Stimulated activated CD4-positive, alpha-beta T cell treated with anti-CD3 and anti-CD28 coated beads, Interleukin-2, amount 100 ng/mL, for 48 hours (primary cell): Measurements from ENCODE around the gene TRIO.

Experiments
- DNase-seq, 2 donors: peaks; one replicate each; pipeline ENCODE4 v3.0.0-alpha.2; 2020

Gene TRIO

DNA sequence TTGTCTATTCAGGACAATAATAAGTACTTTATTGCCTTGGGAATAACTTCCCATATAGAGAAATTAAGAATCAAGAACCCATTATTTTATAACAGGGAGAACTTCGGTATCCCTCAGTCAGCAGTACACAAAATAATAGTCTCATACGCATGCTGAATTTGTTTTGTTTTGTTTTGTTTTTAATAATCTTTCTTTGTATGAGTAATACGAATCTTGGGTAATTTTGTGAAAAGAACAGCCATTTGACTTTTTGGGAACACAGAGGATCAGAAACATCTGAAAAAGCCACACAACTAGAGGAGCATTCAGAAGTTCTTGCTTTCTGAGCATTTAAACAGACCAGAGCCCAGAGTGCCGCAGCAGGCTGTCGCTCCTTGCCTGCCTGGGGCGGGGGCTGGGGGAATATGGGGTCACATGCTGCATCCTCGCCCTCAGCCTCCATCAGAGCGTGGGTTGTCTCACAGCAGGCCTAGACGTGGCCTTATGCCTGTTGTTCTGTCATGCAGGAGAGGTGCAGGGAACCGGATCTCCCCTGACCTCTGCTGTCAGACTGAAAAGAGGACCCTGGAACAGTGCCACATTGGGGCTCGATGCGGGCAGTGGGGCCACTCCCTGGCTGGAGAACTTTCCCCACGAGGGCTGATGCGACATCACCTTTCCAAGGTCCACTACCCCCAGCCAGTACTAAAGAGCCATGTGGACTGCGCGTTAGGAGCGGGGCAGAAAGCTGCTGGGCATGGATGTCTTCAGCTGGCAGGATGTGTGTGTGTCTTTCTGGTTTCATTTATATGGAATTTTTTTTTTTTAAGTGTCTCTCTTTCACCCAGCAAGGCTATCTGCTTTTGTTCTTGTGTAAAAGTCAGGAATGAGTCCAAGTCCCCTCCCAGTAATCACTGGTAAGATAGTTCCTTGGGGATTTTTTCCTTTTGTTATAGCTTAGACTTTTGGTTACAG, 305.1 kb downstream of the TRIO start:
- no peak for DNase-seq

DNA sequence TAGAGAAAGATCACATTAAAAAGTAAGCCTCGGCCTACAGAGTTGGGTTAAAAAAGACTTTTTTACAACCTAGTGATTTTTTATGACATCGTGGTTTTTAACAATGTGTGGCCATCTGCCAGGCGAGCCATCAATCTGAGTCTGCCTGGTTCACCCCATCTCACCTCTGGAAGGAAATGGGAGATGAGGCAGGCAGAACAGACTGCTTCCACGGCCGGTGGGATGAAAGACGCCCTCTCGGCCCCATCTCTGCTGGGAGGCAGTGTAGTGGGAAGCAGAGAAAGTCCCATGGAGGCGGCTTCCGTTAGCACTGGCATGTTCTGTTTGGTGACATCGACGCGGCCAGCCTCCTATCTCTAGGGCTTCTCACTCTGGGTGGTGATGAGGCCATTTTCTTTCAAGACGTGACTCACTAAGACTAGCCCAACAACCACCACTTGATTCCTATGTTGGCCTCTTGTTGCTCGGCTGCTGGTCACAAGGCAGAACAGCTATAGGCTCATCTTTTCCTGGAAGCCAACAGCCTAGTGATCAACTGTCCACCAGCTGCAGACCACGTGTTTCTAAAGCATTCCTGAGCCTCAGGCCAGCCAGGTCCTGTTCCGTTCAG, 306.0 kb downstream of the TRIO start:
- DNase-seq, result no peak

DNA sequence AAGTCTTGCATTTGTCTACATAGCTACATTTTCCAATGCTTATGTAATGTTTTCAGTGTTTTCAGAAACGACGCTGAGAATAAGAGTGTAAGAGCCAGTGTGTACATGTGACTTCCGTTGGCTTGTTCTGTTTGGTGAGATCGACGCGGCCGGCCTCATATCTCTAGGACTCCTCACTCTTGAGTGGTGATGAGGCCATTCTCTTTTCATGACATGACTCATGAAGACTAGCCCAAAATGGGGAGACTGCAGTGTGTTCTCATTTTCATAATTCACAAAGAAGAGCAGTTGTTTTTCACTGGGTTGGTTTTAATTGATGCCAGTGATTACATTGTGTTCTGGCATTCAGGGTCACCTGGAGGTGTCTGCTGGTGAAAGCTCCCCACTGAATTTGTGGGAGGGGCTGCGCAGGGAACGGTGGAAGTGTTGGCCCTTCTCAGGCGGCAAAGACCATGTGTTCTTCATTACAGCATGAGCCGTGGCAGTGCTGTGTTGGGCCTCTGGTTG, 306.9 kb downstream of the TRIO start:
- no peak for DNase-seq

DNA sequence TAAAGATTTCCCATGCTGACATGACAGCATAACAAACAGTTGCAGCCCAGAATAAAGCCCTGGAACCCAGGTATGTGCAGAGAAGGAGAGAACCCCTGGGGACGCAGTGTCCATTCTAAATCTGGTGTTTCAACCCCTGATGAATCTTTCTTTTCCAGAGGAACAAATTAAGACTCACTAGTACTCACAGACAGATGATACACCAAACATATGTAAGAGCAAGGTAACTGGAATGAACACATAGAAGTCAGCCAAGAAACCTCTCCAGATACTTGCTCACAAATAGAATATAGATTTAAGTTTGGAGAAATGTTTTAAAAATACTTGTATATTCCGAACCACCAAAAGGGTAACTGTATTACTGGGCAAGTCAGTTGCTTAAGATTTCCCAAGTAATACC, 307.6 kb downstream of the TRIO start:
- no peak for DNase-seq

GRCh38 chr5:14451871-14452270, 308.7 kb downstream of the TRIO start:
- no peak for DNase-seq

DNA sequence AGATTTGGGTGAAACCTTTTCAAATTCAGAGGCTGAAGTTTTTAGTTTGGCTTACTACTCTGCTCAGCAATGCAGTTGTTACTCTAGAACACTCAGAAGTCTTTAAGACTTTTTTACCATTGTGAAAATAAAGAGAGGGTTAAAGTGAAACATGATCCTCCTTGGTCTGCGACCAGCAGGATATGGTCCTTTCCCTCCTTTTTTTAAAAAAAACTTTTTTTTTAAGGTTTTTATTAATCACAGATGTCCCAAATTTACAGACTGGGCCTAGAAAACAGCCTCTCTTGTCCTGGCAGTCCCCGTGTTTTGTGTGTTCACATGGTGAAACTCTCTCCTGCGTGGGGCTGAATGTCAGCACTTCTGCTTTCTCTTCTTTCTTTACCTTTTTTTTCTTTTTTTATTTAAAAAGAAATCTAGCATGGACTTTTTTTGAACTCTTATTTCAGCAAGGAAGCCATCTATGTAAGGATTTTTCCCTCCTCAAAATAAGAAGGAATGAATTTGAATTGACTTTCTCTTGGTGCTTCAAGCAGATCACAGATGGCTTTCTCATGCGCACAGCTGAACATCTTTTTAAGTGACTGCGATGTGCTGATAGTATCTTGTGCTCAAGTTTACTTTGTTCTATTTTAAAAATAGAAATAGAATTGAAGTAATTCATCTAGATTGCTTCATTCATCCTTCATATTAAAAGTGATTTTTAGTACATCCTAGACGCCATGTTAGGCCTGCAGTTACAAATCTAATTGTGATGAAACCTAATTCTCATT, 309.7 kb downstream of the TRIO start:
- no peak for DNase-seq

- no peak for DNase-seq
Observed at GRCh38 chr5:14453481-14453880, 310.3 kb downstream of the TRIO start.

GRCh38 chr5:14455814-14456321, 312.7 kb downstream of the TRIO start:
- DNase-seq, result no peak

- no peak for DNase-seq
Observed at GRCh38 chr5:14457476-14457875, 314.3 kb downstream of the TRIO start.

- no peak for DNase-seq
Observed at GRCh38 chr5:14458414-14458813, 315.3 kb downstream of the TRIO start.

DNA sequence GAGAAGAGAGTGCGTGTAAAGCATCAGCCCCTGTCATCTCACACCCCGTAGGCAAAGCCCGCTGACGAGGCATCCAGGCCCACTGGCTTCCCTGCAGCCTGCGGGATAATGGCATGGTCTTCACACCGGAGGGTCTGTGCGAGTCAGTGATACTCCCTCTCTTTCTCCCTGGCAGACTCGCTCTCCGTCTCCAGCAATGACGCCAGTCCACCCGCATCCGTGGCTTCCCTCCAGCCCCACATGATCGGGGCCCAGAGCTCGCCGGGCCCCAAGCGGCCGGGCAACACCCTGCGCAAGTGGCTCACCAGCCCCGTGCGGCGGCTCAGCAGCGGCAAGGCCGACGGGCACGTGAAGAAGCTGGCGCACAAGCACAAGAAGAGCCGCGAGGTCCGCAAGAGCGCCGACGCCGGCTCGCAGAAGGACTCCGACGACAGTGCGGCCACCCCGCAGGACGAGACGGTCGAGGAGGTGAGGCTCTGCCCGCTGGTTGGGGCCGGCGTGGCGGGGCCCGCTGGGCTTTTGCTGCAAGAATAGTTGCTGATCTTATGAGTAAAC, 317.8 kb downstream of the TRIO start:
- no peak for DNase-seq

DNA sequence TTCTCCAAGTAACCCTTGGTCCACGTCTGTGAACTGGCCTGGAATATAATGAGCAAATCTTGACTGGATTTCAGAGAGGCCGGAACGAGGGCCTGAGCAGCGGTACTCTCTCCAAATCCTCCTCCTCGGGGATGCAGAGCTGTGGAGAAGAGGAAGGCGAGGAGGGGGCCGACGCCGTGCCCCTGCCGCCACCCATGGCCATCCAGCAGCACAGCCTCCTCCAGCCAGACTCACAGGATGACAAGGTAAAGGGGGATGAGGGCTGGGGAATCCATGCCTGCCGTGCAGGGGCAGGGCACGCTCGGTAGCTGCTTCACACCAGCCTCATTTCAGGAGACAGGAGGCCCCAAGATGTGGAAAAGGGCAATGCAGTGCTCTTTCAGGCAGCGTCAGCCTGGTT, 319.5 kb downstream of the TRIO start:
- DNase-seq, result no peak

DNA sequence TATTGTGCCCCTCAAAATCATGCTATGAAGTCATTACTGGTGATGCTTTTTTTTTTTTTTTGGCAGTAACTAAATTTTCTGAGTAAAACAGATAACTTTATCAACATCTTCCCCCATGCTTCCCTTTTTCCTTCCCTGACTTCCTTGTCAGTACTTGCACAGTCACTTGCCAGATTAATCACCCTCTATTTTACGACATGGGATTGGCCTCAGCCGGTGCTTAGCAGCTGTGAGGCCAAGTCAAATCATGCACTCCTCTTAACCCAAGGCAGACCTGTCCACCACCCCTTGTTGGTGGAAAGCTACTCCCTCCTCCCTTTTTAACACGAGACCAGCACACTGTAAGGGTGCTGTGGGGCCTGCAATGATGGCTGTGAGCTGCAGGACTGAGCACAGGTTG, 320.5 kb downstream of the TRIO start:
- no peak for DNase-seq

GRCh38 chr5:14464096-14464495, 321.0 kb downstream of the TRIO start:
- no peak for DNase-seq

DNA sequence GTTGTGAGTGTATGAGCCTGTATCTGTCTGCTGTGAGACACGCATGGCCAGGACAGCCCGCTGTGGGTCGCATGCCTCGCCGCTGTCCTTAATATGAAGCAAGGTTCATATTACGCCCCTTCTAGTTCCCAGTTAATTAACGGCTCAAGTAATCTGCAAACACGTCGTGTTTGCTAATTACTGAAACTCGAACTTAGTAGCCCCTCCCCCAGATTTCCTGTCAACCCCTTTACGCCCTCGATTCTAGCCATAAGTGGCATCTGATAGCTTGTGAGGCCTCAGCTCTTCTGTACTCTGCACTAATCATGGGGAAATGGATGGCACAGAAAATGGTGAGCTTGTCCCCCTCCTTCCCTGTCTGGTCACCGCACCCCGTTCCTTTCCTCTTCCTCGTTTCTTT, 321.5 kb downstream of the TRIO start:
- DNase-seq, result no peak

- DNase-seq, result no peak
Observed at GRCh38 chr5:14465116-14465515, 322.0 kb downstream of the TRIO start.

DNA sequence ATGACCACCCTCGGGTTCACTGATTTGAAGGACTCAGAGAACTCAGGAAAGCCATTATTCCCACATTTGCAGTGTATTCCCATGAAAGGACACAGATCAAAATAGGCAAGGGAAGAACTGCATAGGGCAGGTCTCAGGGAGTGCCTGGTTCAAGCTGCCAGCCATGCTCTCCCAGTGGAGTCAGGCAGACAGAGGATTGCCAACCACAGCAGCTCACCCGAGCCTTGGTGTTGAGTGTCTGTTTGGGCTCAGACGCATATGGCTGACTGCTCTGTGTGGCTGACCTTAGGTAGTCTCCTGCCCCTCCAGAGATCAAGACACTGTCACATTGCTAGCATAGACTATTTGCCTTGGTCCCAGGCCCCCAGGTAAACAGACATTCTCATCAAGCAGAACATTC, 322.6 kb downstream of the TRIO start:
- no peak for DNase-seq

- no peak for DNase-seq
Observed at GRCh38 chr5:14467251-14467650, 324.1 kb downstream of the TRIO start.

- DNase-seq, result no peak
Observed at GRCh38 chr5:14467886-14468285, 324.7 kb downstream of the TRIO start.

GRCh38 chr5:14469551-14470377, 326.6 kb downstream of the TRIO start:
- no peak for DNase-seq

GRCh38 chr5:14471507-14471906, 328.4 kb downstream of the TRIO start:
- DNase-seq, result no peak

- DNase-seq, result no peak
Observed at GRCh38 chr5:14472986-14473567, 329.9 kb downstream of the TRIO start.
